Erythroblast (primary cell): ENCODE data around the gene ZNF618.
"Not testable (repeated sequence)": the region's sequence is repeated elsewhere in the genome, so short reads cannot be mapped to it uniquely, and the experiment has no call there.

Source experiments
- DNase-seq, 2 experiments: peaks; one replicate each; lab custom pipeline; 2025; lab: John Stamatoyannopoulos, UW
- GATA1 ChIP-seq: IDR thresholded peaks from 2 replicates; pipeline ENCODE4 v1.6.1; 2011; ENCODE audit warnings: low read depth, mild to moderate bottlenecking, control low read depth, low read length, moderate library complexity
- POLR2A ChIP-seq: IDR thresholded peaks from 2 replicates; pipeline ENCODE4 v1.6.1; 2011; ENCODE audit warnings: mild to moderate bottlenecking, low read length

ZNF618 gene

GRCh38 chr9:114038724-114039313 is 162.7 kb downstream of the ZNF618 start:
- no peak for DNase-seq
- TF ChIP-seq GATA1 (no peak), POLR2A (no peak)

- TF ChIP-seq POLR2A: no peak
- no peak for TF ChIP-seq GATA1
- no peak for DNase-seq
Measured at GRCh38 chr9:114039484-114039883, 163.4 kb downstream of the ZNF618 start.

GRCh38 chr9:114043660-114044059 is 167.6 kb downstream of the ZNF618 start:
- DNase-seq: not testable (repeated sequence)

- no peak for DNase-seq
- TF ChIP-seq POLR2A (no peak), GATA1 (no peak)
Measured at GRCh38 chr9:114046237-114046755, 170.2 kb downstream of the ZNF618 start.

GRCh38 chr9:114046875-114047274 is 170.8 kb downstream of the ZNF618 start:
- no peak for DNase-seq
- no peak for TF ChIP-seq POLR2A
- TF ChIP-seq GATA1: no peak

GRCh38 chr9:114047717-114048116 is 171.6 kb downstream of the ZNF618 start:
- TF ChIP-seq POLR2A (no peak), GATA1 (no peak)
- no peak for DNase-seq

- no peak for DNase-seq
- no peak for TF ChIP-seq GATA1
- no peak for TF ChIP-seq POLR2A
Measured at GRCh38 chr9:114048533-114049415, 172.7 kb downstream of the ZNF618 start.

- no peak for DNase-seq
- TF ChIP-seq POLR2A (no peak), GATA1 (no peak)
Measured at GRCh38 chr9:114049441-114050225, 173.5 kb downstream of the ZNF618 start.

- TF ChIP-seq POLR2A: no peak
- no peak for TF ChIP-seq GATA1
- no peak for DNase-seq
Measured at GRCh38 chr9:114050226-114050568, 174.1 kb downstream of the ZNF618 start.

GRCh38 chr9:114050646-114051045 is 174.5 kb downstream of the ZNF618 start:
- no peak for DNase-seq
- TF ChIP-seq POLR2A: no peak
- TF ChIP-seq GATA1: no peak

- TF ChIP-seq GATA1 (no peak), POLR2A (no peak)
- no peak for DNase-seq
Measured at GRCh38 chr9:114051281-114051680, 175.2 kb downstream of the ZNF618 start.

GRCh38 chr9:114051706-114052105 is 175.6 kb downstream of the ZNF618 start:
- no peak for DNase-seq
- TF ChIP-seq POLR2A: no peak
- no peak for TF ChIP-seq GATA1

GRCh38 chr9:114053246-114054005 is 177.3 kb downstream of the ZNF618 start:
- TF ChIP-seq POLR2A: no peak
- TF ChIP-seq GATA1: no peak
- DNase-seq: no peak
